Loucy (cell line): ENCODE results near the gene NHS.

ENCODE experiments used
- H2AFZ ChIP-seq: fragments of 200-600 bp; sonication (generic); 2 replicates; pipeline ENCODE4 v1.6.0; 2016; ENCODE audit warnings: antibody characterized with exemption, mild to moderate bottlenecking, low read length, moderate library complexity
- H3F3A ChIP-seq: fragments of 200-600 bp; 2 replicates; pipeline ENCODE4 v1.6.0; 2016; ENCODE audit warnings: antibody characterized with exemption, low read depth, mild to moderate bottlenecking
- H3K27me3 ChIP-seq: fragments of 200-600 bp; sonication (generic); 2 replicates; pipeline ENCODE4 v1.6.1; 2014; ENCODE audit warnings: low read length, mild to moderate bottlenecking; ENCODE audit not compliant: insufficient read depth, poor library complexity, severe bottlenecking
- H3K36me3 ChIP-seq: fragments of 200-600 bp; sonication (generic); 2 replicates; pipeline ENCODE4 v1.6.1; 2016; ENCODE audit warnings: low read length; ENCODE audit not compliant: insufficient read depth
- H3K4me1 ChIP-seq: fragments of 200-600 bp; sonication (generic); 2 replicates; pipeline ENCODE4 v1.5.1; 2014; ENCODE audit warnings: low read length, mild to moderate bottlenecking; ENCODE audit not compliant: insufficient read depth, poor library complexity, severe bottlenecking
- H3K4me2 ChIP-seq: fragments of 200-600 bp; sonication (generic); 2 replicates; pipeline ENCODE4 v1.6.0; 2014; ENCODE audit warnings: antibody characterized with exemption, low read length, low read depth, mild to moderate bottlenecking; ENCODE audit not compliant: poor library complexity, severe bottlenecking
- H3K4me3 ChIP-seq: fragments of 200-600 bp; sonication (generic); 2 replicates; pipeline ENCODE4 v1.5.1; 2014; ENCODE audit warnings: low read length, mild to moderate bottlenecking, mixed read lengths; ENCODE audit not compliant: poor library complexity, severe bottlenecking
- H3K79me2 ChIP-seq: fragments of 200-600 bp; sonication (generic); 2 replicates; pipeline ENCODE4 v1.6.1; 2014; ENCODE audit warnings: low read length; ENCODE audit not compliant: insufficient read depth
- H3K9ac ChIP-seq: fragments of 200-600 bp; sonication (generic); 2 replicates; pipeline ENCODE4 v1.6.0; 2014; ENCODE audit warnings: mild to moderate bottlenecking, low read depth, low read length, moderate library complexity; ENCODE audit not compliant: poor library complexity, severe bottlenecking
- H3K9me2 ChIP-seq: fragments of 200-600 bp; sonication (generic); replicated peaks from 2 replicates; pipeline ENCODE4 v1.6.1; 2016; ENCODE audit warnings: low read depth, low read length, mixed read lengths
- H3K9me3 ChIP-seq: fragments of 200-600 bp; sonication (generic); 2 replicates; pipeline ENCODE4 v1.6.1; 2014; ENCODE audit warnings: mild to moderate bottlenecking, antibody characterized with exemption, low read length, low read depth; ENCODE audit not compliant: insufficient read depth
- H4K20me1 ChIP-seq: fragments of 200-600 bp; sonication (generic); 2 replicates; pipeline ENCODE4 v1.6.0; 2014; ENCODE audit warnings: antibody characterized with exemption, low read length, mild to moderate bottlenecking; ENCODE audit not compliant: insufficient read depth, poor library complexity, severe bottlenecking
- CTCF ChIP-seq: fragments of 200-600 bp; sonication (generic); conservative IDR thresholded peaks from 2 replicates; pipeline ENCODE4 v1.5.1; 2014; ENCODE audit warnings: mild to moderate bottlenecking, antibody characterized with exemption, low read length
- EZH2phosphoT487 ChIP-seq: fragments of 200-600 bp; IDR thresholded peaks from 2 replicates; pipeline ENCODE4 v1.6.1; 2018; ENCODE audit warnings: antibody characterized with exemption, mild to moderate bottlenecking, moderate library complexity, borderline replicate concordance

The NHS gene

DNA sequence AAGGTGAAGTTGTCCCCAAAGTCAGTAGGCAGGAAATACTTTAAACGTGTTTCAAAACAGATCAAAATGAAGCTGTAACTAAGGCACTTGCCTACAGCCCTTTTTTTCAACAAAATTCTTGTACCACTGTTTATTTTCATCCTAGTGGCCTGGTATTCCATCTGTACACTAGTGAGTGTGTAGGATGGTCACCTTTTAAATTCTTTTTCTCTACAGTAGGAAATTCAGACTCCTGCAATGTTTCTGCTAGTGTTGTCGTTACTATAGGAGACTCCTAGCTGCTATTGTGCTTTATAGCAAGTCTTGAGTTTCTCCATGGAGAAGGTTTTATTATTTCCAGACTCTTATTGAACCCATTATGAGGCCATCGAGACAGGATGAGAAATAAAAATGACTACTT is 7.0 kb upstream of the NHS start:
- Histone ChIP-seq H3F3A (no peaks in the 10 kb centered on the region), H3K9me2 (no peaks in the 10 kb centered on the region), H3K9ac (no peak overlapping the region), H3K27me3 (no peaks in the 10 kb centered on the region), H3K9me3 (no peaks in the 10 kb centered on the region), H2AFZ (no peak overlapping the region), H3K4me2 (no peak overlapping the region), H3K36me3 (no peaks in the 10 kb centered on the region), H3K4me1 (no peaks in the 10 kb centered on the region), H3K4me3 (no peak overlapping the region), H4K20me1 (no peaks in the 10 kb centered on the region), H3K79me2 (no peaks in the 10 kb centered on the region)
- TF ChIP-seq EZH2phosphoT487 (no peak), CTCF (no peak)

DNA sequence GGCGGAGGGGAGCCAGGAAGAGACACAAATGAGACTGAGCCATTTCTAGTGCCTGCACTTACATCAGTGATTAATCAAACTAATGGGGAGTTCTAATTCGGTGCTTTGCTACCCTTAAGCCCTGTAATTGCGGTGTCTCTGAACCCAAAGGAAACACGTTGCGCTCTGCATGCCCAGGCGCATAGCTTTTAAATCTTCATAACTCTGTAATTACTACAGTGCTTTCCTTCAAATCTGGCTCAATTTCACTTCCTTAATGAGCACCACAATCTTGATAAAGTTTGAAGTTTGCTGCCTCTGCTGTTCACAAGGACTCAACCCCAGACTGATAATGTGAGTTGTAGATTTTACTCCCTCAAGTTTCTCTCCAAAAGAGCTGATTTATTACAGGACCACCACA is 5.7 kb upstream of the NHS start:
- Histone ChIP-seq H3K79me2 (no peaks in the 10 kb centered on the region), H3K27me3 (no peaks in the 10 kb centered on the region), H3K9ac (no peak overlapping the region), H3F3A (no peaks in the 10 kb centered on the region), H3K4me1 (no peaks in the 10 kb centered on the region), H3K36me3 (no peaks in the 10 kb centered on the region), H3K4me3 (no peak overlapping the region), H3K9me3 (no peaks in the 10 kb centered on the region), H3K9me2 (no peaks in the 10 kb centered on the region), H4K20me1 (no peaks in the 10 kb centered on the region), H2AFZ (no peak overlapping the region), H3K4me2 (no peak overlapping the region)
- TF ChIP-seq CTCF (no peak), EZH2phosphoT487 (no peak)

- Histone ChIP-seq H3K36me3 (no peaks in the 10 kb centered on the region), H3K9ac (no peak overlapping the region), H3K4me2 (no peak overlapping the region), H3K27me3 (no peaks in the 10 kb centered on the region), H3K9me2 (no peaks in the 10 kb centered on the region), H3F3A (no peaks in the 10 kb centered on the region), H3K4me3 (no peak overlapping the region), H3K79me2 (no peaks in the 10 kb centered on the region), H3K9me3 (no peaks in the 10 kb centered on the region), H4K20me1 (no peaks in the 10 kb centered on the region), H3K4me1 (no peaks in the 10 kb centered on the region), H2AFZ (no peak overlapping the region)
- TF ChIP-seq CTCF (no peak), EZH2phosphoT487 (no peak)
Measured at GRCh38 chrX:17370191-17370590, 4.8 kb upstream of the NHS start.
